Activated T-helper 1 cell treated with anti-CD3 and anti-CD28 coated beads, Interleukin-12 subunit alpha, Interleukin-12 subunit beta, Interleukin-2, Interleukin-4 antibody, amounts not matched to agents 30 ng/mL and 10 ng/mL and 1 ng/mL, durations not matched to agents 14 hours and 24 hours and 36 hours (primary cell): Measurements from ENCODE around the gene ZNF844. TPM values are rescaled to one million over a fixed set of nuclear protein-coding genes. Genes with fewer than 3 reads are reported as not detected.
"Not testable (repeated sequence)": the region's sequence is repeated elsewhere in the genome, so short reads cannot be mapped to it uniquely, and the experiment has no call there.

Source experiments
- DNase-seq: peaks from one replicate; pipeline ENCODE4 v3.0.0; 2021; ENCODE audit warnings: low spot score
- H3K27ac Mint-ChIP-seq: one replicate; pipeline ENCODE4 v1.8.0; 2021; ENCODE audit warnings: mild to moderate bottlenecking, mixed read lengths
- H3K27me3 Mint-ChIP-seq: one replicate; pipeline ENCODE4 v1.8.0; 2022; ENCODE audit warnings: mild to moderate bottlenecking, moderate library complexity, mixed read lengths; ENCODE audit not compliant: insufficient read depth
- H3K36me3 Mint-ChIP-seq: one replicate; pipeline ENCODE4 v1.8.0; 2021; ENCODE audit warnings: low read depth, mixed read lengths
- H3K4me1 Mint-ChIP-seq: one replicate; pipeline ENCODE4 v1.8.0; 2021; ENCODE audit warnings: low read depth, mixed read lengths
- H3K4me3 Mint-ChIP-seq: one replicate; pipeline ENCODE4 v1.8.0; 2021; ENCODE audit warnings: mild to moderate bottlenecking, moderate library complexity, mixed read lengths
- H3K9me3 Mint-ChIP-seq: one replicate; pipeline ENCODE4 v1.8.0; 2021; ENCODE audit warnings: mixed read lengths
- intact Hi-C: fragments of 100-400 bp; cut with micrococcal nuclease; formaldehyde crosslinking; loops from one replicate; pipeline ENCODE4 v1.15.1; 2024
- total RNA-seq: library from RNA; stranded (reverse); gene quantifications from 2 replicates; pipeline ENCODE4 v1.2.3, GENCODE V29; 2022

Gene ZNF844
- total RNA-seq, 1 donor from 2014 or later, result 0.86 TPM

DNA sequence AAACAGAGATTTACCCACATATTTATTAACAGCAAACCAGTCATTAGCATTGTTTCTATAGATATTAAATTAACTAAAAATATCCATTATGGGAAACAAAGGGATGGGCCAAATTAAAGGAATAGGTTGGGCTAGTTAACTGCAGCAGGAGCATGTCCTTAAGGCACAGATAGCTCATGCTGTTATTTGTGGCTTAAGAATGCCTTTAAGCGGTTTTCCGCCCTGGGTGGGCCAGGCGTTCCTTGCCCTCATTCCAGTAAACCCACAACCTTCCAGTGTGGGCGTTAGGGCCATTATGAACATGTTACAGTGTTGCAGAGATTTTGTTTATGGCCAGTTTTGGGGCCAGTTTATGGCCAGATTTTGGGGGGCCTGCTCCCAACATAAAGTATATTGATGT lies 39.4 kb downstream of the ZNF844 start:
- H3K36me3 Mint-ChIP-seq, intact Hi-C loops, DNase-seq, H3K27ac Mint-ChIP-seq, H3K27me3 Mint-ChIP-seq, H3K4me1 Mint-ChIP-seq, H3K4me3 Mint-ChIP-seq: not testable (repeated sequence)
- H3K9me3 Mint-ChIP-seq, result peaks cover 57% of the 10 kb centered on the region

DNA sequence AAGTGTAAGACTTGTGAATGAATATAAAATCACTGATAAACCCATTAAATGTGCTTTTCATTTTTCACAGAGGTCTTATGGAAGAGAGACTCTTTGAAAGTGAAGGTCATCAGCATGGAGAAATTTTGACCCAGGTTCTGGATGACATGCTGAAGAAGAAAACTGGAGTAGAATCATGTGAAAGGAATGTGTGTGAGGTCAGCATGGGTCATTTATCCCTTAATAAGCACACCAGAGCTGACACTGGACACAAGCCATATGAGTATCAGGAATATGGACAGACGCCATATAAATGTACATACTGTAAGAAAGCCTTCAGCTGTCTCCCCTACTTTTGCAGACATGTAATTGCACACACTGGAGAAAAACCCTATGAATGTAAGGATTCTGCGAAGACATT lies 46.6 kb downstream of the ZNF844 start:
- Mint-ChIP-seq H3K4me3 (no peak overlapping the region), H3K27me3 (no peaks in the 10 kb centered on the region), H3K27ac (no peak overlapping the region), H3K9me3 (peaks cover 59% of the 10 kb centered on the region), H3K4me1 (no peaks in the 10 kb centered on the region), H3K36me3 (peaks cover 31% of the 10 kb centered on the region)
- intact Hi-C loops, result no loop called here
- no peak for DNase-seq

DNA sequence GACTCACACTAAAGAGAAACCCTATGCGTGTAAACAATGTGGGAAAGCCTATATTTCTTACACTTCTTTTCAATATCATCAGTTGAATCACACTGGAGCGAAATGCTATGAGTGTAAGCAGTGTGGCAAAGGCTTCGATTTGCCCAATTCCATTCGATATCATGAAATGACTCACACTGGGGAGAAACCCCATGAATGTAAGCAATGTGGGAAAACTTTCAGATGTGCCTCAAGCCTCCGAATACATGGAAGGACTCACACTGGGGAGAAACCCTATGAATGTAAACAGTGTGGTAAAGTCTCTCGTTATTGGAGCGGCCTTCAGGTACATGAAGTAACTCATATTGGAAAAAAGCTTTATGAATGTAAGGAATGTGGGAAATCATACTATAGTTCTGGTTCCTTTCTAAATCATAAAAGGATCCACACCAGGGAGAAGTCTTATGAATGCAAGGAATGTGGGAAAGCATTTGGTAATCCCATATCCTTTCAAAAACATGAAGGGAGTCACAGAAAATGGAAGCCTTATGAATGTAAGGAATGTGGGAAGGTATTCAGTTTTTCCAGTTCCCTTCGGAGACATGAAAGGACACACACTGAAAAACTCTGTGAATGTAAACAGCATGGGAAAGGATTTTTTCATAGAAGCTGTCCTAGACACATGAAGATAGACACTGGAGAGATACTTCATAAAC lies 47.6 kb downstream of the ZNF844 start:
- Mint-ChIP-seq H3K4me1 (no peaks in the 10 kb centered on the region), H3K9me3 (peaks cover 62% of the 10 kb centered on the region), H3K36me3 (peaks cover 31% of the 10 kb centered on the region), H3K27me3 (no peaks in the 10 kb centered on the region), H3K4me3 (no peak overlapping the region), H3K27ac (no peak overlapping the region)
- DNase-seq, result no peak
- intact Hi-C loops, result no loop called here

DNA sequence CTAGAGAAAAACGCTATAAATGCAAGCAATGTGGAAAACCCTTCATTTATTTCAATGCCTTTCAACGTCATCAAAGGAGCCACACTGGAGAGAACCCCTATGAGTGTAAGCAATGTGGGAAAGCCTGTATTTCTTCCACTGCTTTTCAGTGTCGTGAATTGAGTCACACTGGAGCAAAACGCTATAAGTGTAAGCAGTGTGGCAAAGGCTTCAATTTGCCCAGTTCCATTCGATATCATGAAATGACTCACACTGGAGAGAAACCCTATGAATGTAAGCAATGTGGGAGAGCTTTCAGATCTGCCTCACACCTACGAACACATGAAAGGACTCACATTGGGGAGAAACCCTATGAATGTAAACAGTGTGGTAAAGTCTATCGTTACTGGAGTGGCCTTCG lies 48.2 kb downstream of the ZNF844 start:
- no peaks in the 10 kb centered on the region for H3K4me1 Mint-ChIP-seq
- no peak for DNase-seq
- peaks cover 62% of the 10 kb centered on the region for H3K9me3 Mint-ChIP-seq
- intact Hi-C loops, result no loop called here
- H3K36me3 Mint-ChIP-seq, result peaks cover 31% of the 10 kb centered on the region
- H3K27me3 Mint-ChIP-seq, result no peaks in the 10 kb centered on the region
- no peak overlapping the region for H3K27ac Mint-ChIP-seq
- H3K4me3 Mint-ChIP-seq, result no peak overlapping the region

DNA sequence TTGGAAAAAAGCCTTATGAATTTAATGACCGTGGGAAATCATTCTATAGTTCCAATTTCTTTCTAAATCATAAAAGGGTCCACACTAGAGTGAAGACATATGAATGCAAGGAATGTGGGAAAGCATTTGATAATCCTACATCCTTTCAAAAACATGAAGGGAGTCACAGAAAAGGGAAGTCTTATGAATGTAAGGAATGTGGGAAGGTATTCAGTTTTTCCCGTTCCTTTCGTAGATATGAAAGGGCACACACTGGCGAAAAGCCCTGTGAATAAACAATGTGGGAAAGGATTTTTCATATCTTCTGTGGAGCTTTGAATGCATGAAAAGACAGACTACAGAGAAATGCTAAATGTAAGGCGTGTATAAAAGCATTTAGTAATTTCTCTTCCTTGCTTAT lies 48.6 kb downstream of the ZNF844 start:
- H3K27me3 Mint-ChIP-seq, result no peaks in the 10 kb centered on the region
- intact Hi-C loops, result no loop called here

DNA sequence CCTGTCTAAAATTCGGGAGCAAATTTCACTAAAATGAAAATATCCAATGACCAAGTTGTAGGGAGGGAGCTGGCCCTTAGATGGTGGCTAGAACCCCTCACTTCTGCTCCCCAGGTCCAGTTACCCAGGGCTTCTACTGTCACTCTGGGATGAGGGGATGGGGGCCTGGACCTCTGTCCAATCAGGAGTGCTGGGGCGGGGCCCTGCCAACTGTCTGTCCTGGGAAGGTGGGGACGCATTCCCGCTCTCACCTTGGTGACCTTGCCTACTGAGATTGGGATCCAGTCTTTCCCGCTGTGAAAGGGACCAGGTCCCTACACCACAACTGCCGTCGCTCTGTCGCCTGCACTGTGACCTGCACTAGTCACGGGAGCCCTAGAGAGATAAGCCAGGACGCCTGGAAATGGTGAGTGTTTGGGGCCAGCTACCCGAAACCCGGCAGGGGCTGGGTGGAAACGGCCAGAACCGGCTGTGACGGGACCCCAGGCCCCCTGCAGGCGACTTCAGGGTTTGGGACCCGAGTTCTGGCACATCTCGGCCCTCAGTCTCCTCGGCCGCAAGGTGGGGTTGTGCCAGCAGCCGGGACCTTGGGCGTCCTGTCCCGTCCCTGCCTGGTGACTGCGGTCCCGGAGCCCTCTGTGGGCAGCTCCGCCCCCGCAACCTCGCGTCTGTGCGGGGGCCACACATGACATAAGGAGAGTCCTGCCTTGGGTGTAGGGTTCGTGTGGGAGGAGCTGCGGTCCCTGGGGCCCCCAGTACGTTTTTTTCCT lies 52.9 kb downstream of the ZNF844 start:
- H3K36me3 Mint-ChIP-seq, result peaks cover 14% of the 10 kb centered on the region
- H3K4me3 Mint-ChIP-seq, result no peak overlapping the region
- no peaks in the 10 kb centered on the region for H3K4me1 Mint-ChIP-seq
- no peaks in the 10 kb centered on the region for H3K27me3 Mint-ChIP-seq
- H3K9me3 Mint-ChIP-seq, result peaks cover 40% of the 10 kb centered on the region
- DNase-seq, result no peak
- H3K27ac Mint-ChIP-seq, result no peak overlapping the region
- intact Hi-C loops, result no loop called here

More for the DNA sequence above, 48.6 kb downstream of the ZNF844 start:
- Mint-ChIP-seq H3K9me3 (peaks cover 62% of the 10 kb centered on the region), H3K4me1 (no peaks in the 10 kb centered on the region), H3K27ac (no peak overlapping the region), H3K4me3 (no peak overlapping the region), H3K36me3 (peaks cover 31% of the 10 kb centered on the region)
- no peak for DNase-seq

DNA sequence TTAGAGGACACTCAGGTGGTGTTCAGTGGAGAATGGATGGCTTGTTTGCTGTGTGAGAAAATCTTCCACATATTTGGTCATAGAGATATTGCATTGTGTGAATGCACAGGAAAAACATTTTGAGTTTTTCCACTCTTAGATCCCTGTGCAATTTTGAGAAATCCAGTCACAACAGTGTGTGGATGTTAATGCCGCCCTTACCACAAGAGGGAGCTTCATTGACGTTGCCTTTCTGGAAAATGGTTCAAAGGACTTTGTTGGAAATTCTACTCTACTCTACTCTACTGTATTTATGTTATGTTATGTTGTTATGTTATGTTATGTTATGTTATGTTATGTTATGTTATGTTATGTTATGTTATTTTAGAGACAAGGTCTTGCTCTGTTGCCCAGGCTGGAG lies 62.2 kb downstream of the ZNF844 start:
- H3K27ac Mint-ChIP-seq, result no peak overlapping the region
- H3K4me1 Mint-ChIP-seq, result no peaks in the 10 kb centered on the region
- H3K27me3 Mint-ChIP-seq, result peaks cover 1% of the 10 kb centered on the region
- no peak for DNase-seq
- peaks cover 6% of the 10 kb centered on the region for H3K36me3 Mint-ChIP-seq
- no peak overlapping the region for H3K4me3 Mint-ChIP-seq
- intact Hi-C loops, result no loop called here
- H3K9me3 Mint-ChIP-seq, result peaks cover 41% of the 10 kb centered on the region

Other genes with a start within 250 kb of the ZNF844 start
- 3.3 and 3.6 TPM in 2 replicates for gene ZNF439, start 216.0 kb upstream of the ZNF844 start, total RNA-seq
- 0.16 and 0.29 TPM in 2 replicates for gene ZNF69, start 176.9 kb upstream of the ZNF844 start, total RNA-seq
- gene ZNF700, start 139.6 kb upstream of the ZNF844 start, total RNA-seq, result 11.9 and 12.2 TPM in 2 replicates
- gene ZNF763, start 99.7 kb upstream of the ZNF844 start, total RNA-seq, result 0.49 and 1.1 TPM in 2 replicates
- 0.39 TPM in 1 of 2 replicates, not detected in the other for gene ZNF433, start 29.1 kb upstream of the ZNF844 start, total RNA-seq
- 0.13 and 0.39 TPM in 2 replicates for gene ZNF878, start 11.8 kb upstream of the ZNF844 start, total RNA-seq
- 2.8 and 3.5 TPM in 2 replicates for gene ZNF20, start 75.6 kb downstream of the ZNF844 start, total RNA-seq
- gene ZNF625, start 92.0 kb downstream of the ZNF844 start, total RNA-seq, result 2.5 and 2.9 TPM in 2 replicates
- gene ZNF136, start 98.4 kb downstream of the ZNF844 start, total RNA-seq, result 10.1 and 10.8 TPM in 2 replicates
- gene ZNF44, start 230.2 kb downstream of the ZNF844 start, total RNA-seq, result 7.4 and 10.3 TPM in 2 replicates